ENCODE data around the gene RPA3.

RPA3 gene

GRCh38 chr7:7695111-7695817 is 23.1 kb downstream of the RPA3 start:
- no peak overlapping the region for H3K4me3 ChIP-seq (ENCODE audit: low read depth, low read length)
- TF ChIP-seq, protein P1, sequence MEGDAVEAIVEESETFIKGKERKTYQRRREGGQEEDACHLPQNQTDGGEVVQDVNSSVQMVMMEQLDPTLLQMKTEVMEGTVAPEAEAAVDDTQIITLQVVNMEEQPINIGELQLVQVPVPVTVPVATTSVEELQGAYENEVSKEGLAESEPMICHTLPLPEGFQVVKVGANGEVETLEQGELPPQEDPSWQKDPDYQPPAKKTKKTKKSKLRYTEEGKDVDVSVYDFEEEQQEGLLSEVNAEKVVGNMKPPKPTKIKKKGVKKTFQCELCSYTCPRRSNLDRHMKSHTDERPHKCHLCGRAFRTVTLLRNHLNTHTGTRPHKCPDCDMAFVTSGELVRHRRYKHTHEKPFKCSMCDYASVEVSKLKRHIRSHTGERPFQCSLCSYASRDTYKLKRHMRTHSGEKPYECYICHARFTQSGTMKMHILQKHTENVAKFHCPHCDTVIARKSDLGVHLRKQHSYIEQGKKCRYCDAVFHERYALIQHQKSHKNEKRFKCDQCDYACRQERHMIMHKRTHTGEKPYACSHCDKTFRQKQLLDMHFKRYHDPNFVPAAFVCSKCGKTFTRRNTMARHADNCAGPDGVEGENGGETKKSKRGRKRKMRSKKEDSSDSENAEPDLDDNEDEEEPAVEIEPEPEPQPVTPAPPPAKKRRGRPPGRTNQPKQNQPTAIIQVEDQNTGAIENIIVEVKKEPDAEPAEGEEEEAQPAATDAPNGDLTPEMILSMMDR (IDR thresholded peaks at IDR 0.05; ENCODE audit: borderline replicate concordance, insufficient read depth, low read depth, low read length), result no peak

DNA sequence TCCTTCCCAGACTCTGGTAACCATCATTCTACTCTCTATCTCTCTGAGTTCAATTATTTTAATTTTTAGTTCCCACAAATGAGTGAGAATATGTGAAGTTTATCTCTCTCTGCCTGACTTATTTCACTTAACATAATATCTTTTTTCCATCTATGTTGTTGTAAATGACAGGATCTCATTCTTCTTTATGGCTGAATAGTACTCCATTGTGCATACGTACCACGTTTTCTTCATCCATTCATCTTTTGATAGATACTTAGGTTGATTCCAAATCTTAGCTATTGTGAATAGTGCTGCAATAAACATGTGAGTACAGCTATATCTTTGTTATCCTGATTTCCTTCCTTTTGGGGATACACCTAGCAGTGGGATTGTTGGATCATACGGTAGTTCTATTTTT is 23.9 kb downstream of the RPA3 start:
- H3K4me3 ChIP-seq (ENCODE audit: low read depth, low read length), result no peak overlapping the region
- TF ChIP-seq, protein P1 (IDR thresholded peaks at IDR 0.05; ENCODE audit: borderline replicate concordance, insufficient read depth, low read depth, low read length), result no peak

GRCh38 chr7:7693881-7694280 is 24.5 kb downstream of the RPA3 start:
- TF ChIP-seq, protein P1 (IDR thresholded peaks at IDR 0.05; ENCODE audit: borderline replicate concordance, insufficient read depth, low read depth, low read length), result no peak
- H3K4me3 ChIP-seq (ENCODE audit: low read depth, low read length), result no peak overlapping the region

DNA sequence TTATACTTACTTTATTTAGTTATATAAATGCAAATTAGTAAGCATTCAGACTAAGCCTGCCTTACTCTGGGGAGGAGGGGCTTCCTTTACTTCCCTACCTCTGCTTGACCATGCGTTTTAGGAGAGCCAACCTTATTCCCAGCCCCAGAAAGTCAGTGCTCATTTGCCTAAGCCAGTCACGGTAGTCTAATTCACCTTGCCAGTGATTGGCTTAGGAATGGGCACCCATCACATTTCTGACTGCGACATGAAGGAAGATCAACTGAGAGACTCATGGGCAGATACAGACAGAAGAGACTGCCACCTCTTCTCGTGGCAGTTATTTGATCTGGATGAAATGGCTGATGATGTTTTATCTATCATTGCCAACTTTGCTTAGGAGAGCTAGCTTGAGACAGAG is 29.5 kb downstream of the RPA3 start:
- H3K4me3 ChIP-seq (ENCODE audit: low read depth, low read length), result no peak overlapping the region
- TF ChIP-seq, protein P1 (IDR thresholded peaks at IDR 0.05; ENCODE audit: borderline replicate concordance, insufficient read depth, low read depth, low read length), result no peak

- TF ChIP-seq, protein P1 (IDR thresholded peaks at IDR 0.05; ENCODE audit: borderline replicate concordance, insufficient read depth, low read depth, low read length), result no peak
- H3K4me3 ChIP-seq (ENCODE audit: low read depth, low read length), result no peak overlapping the region
Measured at GRCh38 chr7:7688310-7688709, 30.1 kb downstream of the RPA3 start.

DNA sequence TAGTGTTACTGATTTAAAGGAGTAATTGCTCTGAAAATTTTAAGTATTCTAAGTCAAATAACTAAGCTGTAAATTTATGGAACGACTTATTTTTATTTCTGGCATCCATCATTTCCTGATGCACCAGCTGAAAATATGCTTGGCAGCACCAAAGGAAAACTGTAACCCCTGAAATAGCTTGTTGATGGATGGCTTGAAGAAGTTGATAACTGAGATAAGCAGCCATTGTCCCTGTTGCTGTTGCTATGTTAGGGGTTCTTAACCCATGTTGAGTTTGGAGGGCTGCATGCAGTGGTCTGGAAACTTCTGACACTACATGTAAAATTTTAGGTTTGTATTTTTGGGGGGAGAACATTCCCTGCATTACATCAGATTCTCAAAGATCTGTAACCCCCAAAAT is 30.6 kb downstream of the RPA3 start:
- H3K4me3 ChIP-seq (ENCODE audit: low read depth, low read length), result no peak overlapping the region
- TF ChIP-seq, protein P1 (IDR thresholded peaks at IDR 0.05; ENCODE audit: borderline replicate concordance, insufficient read depth, low read depth, low read length), result no peak

DNA sequence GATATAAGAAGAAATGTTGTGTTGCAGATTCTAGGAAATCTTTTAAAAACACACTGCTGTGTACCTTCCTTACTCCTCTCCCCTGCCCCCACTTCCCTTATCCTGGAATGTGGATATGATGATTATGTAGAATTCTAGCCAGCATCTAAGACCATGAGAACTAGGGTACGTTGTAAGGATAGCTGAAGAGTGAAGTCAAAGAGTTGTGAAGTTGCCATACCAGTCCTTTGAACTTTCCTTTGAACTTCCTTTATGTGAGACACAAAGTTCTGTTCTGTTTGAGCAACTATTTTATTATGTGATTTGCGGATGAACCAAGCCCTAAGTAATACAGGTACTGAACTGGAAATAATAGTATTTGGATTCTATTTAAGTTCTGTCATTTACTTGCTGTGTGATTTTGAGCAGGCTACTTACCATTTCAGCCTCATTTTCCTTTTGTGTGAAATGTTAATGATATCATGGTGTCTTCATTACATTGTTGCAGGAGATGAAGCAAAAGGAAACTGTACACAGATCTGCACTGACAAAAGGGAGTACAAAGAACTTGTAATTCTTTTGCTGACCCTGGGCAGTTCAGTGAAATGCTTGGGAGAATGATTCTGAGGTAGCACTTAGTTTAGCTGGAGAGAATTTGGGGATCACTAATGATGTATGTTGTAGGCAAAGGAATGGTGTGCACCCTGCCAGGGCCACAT is 31.4 kb downstream of the RPA3 start:
- TF ChIP-seq, protein P1 (IDR thresholded peaks at IDR 0.05; ENCODE audit: borderline replicate concordance, insufficient read depth, low read depth, low read length), result no peak
- H3K4me3 ChIP-seq (ENCODE audit: low read depth, low read length), result no peak overlapping the region

All from GM12875 (cell line).